ENCODE data around the gene PLAAT4. TPM values are rescaled to one million over a fixed set of nuclear protein-coding genes. Genes with fewer than 3 reads are reported as not detected.
"Not testable (repeated sequence)": the region's sequence is repeated elsewhere in the genome, so short reads cannot be mapped to it uniquely, and the experiment has no call there.

PLAAT4 gene
- total RNA-seq, 1 donor from 2014 or later: 32.7 TPM

- TF ChIP-seq CTCF (conservative IDR thresholded peaks at IDR 0.05; ENCODE audit: low read depth, low read length): no peak
- no peak overlapping the region for H3K4me3 ChIP-seq (ENCODE audit: low read depth, low read length)
- no peak for DNase-seq (ENCODE audit: low read depth)
Measured at GRCh38 chr11:63530021-63530420, 6.6 kb upstream of the PLAAT4 start.

GRCh38 chr11:63531074-63531792 lies 5.4 kb upstream of the PLAAT4 start:
- H3K4me3 ChIP-seq (ENCODE audit: low read depth, low read length): not testable (repeated sequence)
- peak; percentile 94 for DNase-seq (ENCODE audit: low read depth)

GRCh38 chr11:63532117-63532516 lies 4.5 kb upstream of the PLAAT4 start:
- no peak overlapping the region for H3K4me3 ChIP-seq (ENCODE audit: low read depth, low read length)
- no peak for TF ChIP-seq CTCF (conservative IDR thresholded peaks at IDR 0.05; ENCODE audit: low read depth, low read length)
- no peak for DNase-seq (ENCODE audit: low read depth)

- no peak for DNase-seq (ENCODE audit: low read depth)
- H3K4me3 ChIP-seq (ENCODE audit: low read depth, low read length): no peak overlapping the region
- no peak for TF ChIP-seq CTCF (conservative IDR thresholded peaks at IDR 0.05; ENCODE audit: low read depth, low read length)
Measured at GRCh38 chr11:63532799-63533475, 3.7 kb upstream of the PLAAT4 start.

- TF ChIP-seq CTCF (conservative IDR thresholded peaks at IDR 0.05; ENCODE audit: low read depth, low read length): no peak
- H3K4me3 ChIP-seq (ENCODE audit: low read depth, low read length): no peak overlapping the region
- no peak for DNase-seq (ENCODE audit: low read depth)
Measured at GRCh38 chr11:63534076-63534475, 2.5 kb upstream of the PLAAT4 start.

GRCh38 chr11:63534895-63535461 lies 1.6 kb upstream of the PLAAT4 start:
- DNase-seq (ENCODE audit: low read depth): no peak
- H3K4me3 ChIP-seq (ENCODE audit: low read depth, low read length): no peak overlapping the region
- TF ChIP-seq CTCF (conservative IDR thresholded peaks at IDR 0.05; ENCODE audit: low read depth, low read length): no peak

GRCh38 chr11:63535734-63536133 lies 874 bp upstream of the PLAAT4 start:
- no peak for TF ChIP-seq CTCF (conservative IDR thresholded peaks at IDR 0.05; ENCODE audit: low read depth, low read length)

More at GRCh38 chr11:63535734-63536133, 874 bp upstream of the PLAAT4 start:
- no peak overlapping the region for H3K4me3 ChIP-seq (ENCODE audit: low read depth, low read length)
- no peak for DNase-seq (ENCODE audit: low read depth)
